Measurements from ENCODE around the gene MUC20.
"Not testable (repeated sequence)": the region's sequence is repeated elsewhere in the genome, so short reads cannot be mapped to it uniquely, and the experiment has no call there.

DNA sequence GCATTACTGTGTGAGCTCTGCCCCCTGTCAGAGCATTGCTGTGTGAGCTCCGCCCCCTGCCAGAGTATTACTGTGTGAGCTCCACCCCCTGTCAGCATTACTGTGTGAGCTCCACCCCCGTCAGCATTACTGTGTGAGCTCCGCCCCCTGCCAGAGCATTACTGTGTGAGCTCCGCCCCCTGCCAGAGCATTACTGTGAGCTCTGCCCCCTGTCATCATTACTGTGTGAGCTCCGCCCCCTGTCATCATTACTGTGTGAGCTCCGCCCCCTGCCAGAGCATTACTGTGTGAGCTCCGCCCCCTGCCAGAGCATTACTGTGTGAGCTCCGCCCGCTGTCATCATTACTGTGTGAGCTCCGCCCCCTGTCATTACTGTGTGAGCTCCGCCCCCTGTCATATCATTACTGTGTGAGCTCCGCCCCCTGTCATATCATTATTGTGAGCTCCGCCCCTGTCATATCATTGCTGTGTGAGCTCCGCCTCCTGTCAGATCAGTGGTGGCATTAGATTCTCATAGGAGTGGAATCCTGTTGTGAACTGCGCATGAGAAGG, 33.5 kb upstream of the MUC20 start:
- TF ChIP-seq, protein P1, sequence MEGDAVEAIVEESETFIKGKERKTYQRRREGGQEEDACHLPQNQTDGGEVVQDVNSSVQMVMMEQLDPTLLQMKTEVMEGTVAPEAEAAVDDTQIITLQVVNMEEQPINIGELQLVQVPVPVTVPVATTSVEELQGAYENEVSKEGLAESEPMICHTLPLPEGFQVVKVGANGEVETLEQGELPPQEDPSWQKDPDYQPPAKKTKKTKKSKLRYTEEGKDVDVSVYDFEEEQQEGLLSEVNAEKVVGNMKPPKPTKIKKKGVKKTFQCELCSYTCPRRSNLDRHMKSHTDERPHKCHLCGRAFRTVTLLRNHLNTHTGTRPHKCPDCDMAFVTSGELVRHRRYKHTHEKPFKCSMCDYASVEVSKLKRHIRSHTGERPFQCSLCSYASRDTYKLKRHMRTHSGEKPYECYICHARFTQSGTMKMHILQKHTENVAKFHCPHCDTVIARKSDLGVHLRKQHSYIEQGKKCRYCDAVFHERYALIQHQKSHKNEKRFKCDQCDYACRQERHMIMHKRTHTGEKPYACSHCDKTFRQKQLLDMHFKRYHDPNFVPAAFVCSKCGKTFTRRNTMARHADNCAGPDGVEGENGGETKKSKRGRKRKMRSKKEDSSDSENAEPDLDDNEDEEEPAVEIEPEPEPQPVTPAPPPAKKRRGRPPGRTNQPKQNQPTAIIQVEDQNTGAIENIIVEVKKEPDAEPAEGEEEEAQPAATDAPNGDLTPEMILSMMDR (IDR thresholded peaks at IDR 0.05; ENCODE audit: insufficient read depth, low read depth, low read length) = not testable (repeated sequence)
- not testable (repeated sequence) for TF ChIP-seq EZH2 (IDR thresholded peaks at IDR 0.05; ENCODE audit: insufficient read depth, low read length)
